KMS-11 (cell line): ENCODE data around the gene CCDC33.

Experiments used
- H2AFZ ChIP-seq: fragments of 200-600 bp; sonication (generic); 2 replicates; pipeline ENCODE4 v1.6.1; 2016; ENCODE audit warnings: antibody characterized with exemption, mixed run types, low read depth
- H3K27ac ChIP-seq: fragments of 200-600 bp; sonication (generic); 2 replicates; pipeline ENCODE4 v1.6.1; 2016; ENCODE audit warnings: mild to moderate bottlenecking, mixed run types
- H3K27me3 ChIP-seq: fragments of 200-600 bp; sonication (generic); 2 replicates; pipeline ENCODE4 v1.6.1; 2017; ENCODE audit warnings: mild to moderate bottlenecking, low read depth, mixed run types, moderate library complexity; ENCODE audit not compliant: insufficient read depth
- H3K36me3 ChIP-seq: fragments of 200-600 bp; sonication (generic); 2 replicates; pipeline ENCODE4 v1.6.1; 2017; ENCODE audit warnings: mild to moderate bottlenecking, mixed run types; ENCODE audit not compliant: insufficient read depth
- H3K4me1 ChIP-seq: fragments of 200-600 bp; sonication (generic); 2 replicates; pipeline ENCODE4 v1.6.1; 2016; ENCODE audit warnings: mild to moderate bottlenecking, low read depth, mixed run types; ENCODE audit not compliant: poor library complexity, severe bottlenecking
- H3K4me2 ChIP-seq: fragments of 200-600 bp; sonication (generic); 2 replicates; pipeline ENCODE4 v1.7.0; 2016; ENCODE audit warnings: mild to moderate bottlenecking, mixed run types
- H3K4me3 ChIP-seq: fragments of 200-600 bp; sonication (generic); IDR thresholded peaks from 2 replicates; pipeline ENCODE4 v1.6.1; 2017; ENCODE audit warnings: low read depth, low read length, mixed read lengths; ENCODE audit not compliant: insufficient read depth
- H3K79me2 ChIP-seq: fragments of 200-600 bp; sonication (generic); 2 replicates; pipeline ENCODE4 v1.6.1; 2016; ENCODE audit warnings: low read depth, mixed run types; ENCODE audit not compliant: insufficient read depth
- H3K9ac ChIP-seq: fragments of 200-600 bp; sonication (generic); 2 replicates; pipeline ENCODE4 v1.6.1; 2016; ENCODE audit warnings: mild to moderate bottlenecking, mixed run types
- H4K20me1 ChIP-seq: fragments of 200-600 bp; sonication (generic); 2 replicates; pipeline ENCODE4 v1.6.1; 2016; ENCODE audit warnings: mild to moderate bottlenecking, mixed run types; ENCODE audit not compliant: insufficient read depth
- TF ChIP-seq, protein P1 (sequence below): fragments of 200-600 bp; sonication (generic); conservative IDR thresholded peaks from 2 replicates; pipeline ENCODE4 v1.6.1; 2017; ENCODE audit warnings: low read depth, mild to moderate bottlenecking, antibody characterized with exemption, low read length, moderate library complexity, mixed read lengths

CCDC33 gene

DNA sequence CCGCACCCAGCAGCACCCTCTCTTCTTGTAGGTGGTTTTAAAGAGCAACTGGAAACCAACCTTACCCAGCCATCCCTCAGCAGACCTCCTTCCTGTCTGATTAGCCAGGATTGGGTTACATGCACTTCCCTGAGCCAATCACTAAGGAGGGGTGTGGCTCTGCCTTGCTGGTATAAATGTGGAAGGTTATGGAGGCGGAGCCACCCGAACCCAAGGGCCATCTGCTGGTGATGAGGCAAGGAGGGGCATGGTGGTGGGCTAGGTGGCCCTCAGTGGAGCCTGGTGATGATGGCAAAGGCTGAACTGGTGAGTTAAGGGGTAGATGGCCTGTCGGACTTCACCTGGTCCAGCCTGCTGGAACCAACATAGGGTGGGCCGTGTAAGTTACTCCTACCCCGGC is 39.8 kb downstream of the CCDC33 start:
- Histone ChIP-seq H3K27ac (no peak overlapping the region), H3K4me3 (no peak overlapping the region), H3K79me2 (no peaks in the 10 kb centered on the region), H3K27me3 (peaks cover 89% of the 10 kb centered on the region), H3K4me1 (no peaks in the 10 kb centered on the region), H3K4me2 (no peak overlapping the region), H3K36me3 (no peaks in the 10 kb centered on the region), H4K20me1 (no peaks in the 10 kb centered on the region), H2AFZ (no peak overlapping the region), H3K9ac (no peak overlapping the region)
- TF ChIP-seq, protein P1, sequence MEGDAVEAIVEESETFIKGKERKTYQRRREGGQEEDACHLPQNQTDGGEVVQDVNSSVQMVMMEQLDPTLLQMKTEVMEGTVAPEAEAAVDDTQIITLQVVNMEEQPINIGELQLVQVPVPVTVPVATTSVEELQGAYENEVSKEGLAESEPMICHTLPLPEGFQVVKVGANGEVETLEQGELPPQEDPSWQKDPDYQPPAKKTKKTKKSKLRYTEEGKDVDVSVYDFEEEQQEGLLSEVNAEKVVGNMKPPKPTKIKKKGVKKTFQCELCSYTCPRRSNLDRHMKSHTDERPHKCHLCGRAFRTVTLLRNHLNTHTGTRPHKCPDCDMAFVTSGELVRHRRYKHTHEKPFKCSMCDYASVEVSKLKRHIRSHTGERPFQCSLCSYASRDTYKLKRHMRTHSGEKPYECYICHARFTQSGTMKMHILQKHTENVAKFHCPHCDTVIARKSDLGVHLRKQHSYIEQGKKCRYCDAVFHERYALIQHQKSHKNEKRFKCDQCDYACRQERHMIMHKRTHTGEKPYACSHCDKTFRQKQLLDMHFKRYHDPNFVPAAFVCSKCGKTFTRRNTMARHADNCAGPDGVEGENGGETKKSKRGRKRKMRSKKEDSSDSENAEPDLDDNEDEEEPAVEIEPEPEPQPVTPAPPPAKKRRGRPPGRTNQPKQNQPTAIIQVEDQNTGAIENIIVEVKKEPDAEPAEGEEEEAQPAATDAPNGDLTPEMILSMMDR = no peak

DNA sequence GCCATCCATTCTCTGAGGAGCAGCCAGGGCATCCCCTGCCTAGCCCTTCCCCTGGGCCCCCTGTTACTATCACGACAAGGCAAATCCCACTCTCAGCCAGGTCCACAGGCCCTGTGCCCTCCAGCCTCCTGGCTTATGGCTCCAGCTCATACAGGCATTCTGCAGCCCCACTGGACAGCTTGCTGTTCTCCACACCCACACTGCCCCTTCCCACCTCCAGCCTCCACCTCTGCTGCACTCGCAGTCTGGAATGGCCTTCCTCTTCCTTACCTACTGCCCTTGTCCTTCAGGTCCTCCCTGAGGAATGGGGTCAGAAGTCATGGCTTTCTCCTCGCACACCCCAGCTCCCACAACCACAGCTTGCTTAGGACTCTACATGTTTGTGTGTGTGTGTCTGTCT is 40.4 kb downstream of the CCDC33 start:
- Histone ChIP-seq H3K4me1 (no peaks in the 10 kb centered on the region), H3K36me3 (no peaks in the 10 kb centered on the region), H2AFZ (no peak overlapping the region), H3K27ac (no peak overlapping the region), H3K9ac (no peak overlapping the region), H3K4me3 (no peak overlapping the region), H3K27me3 (peaks cover 89% of the 10 kb centered on the region), H3K79me2 (no peaks in the 10 kb centered on the region), H4K20me1 (no peaks in the 10 kb centered on the region), H3K4me2 (no peak overlapping the region)
- TF ChIP-seq, protein P1 = no peak

DNA sequence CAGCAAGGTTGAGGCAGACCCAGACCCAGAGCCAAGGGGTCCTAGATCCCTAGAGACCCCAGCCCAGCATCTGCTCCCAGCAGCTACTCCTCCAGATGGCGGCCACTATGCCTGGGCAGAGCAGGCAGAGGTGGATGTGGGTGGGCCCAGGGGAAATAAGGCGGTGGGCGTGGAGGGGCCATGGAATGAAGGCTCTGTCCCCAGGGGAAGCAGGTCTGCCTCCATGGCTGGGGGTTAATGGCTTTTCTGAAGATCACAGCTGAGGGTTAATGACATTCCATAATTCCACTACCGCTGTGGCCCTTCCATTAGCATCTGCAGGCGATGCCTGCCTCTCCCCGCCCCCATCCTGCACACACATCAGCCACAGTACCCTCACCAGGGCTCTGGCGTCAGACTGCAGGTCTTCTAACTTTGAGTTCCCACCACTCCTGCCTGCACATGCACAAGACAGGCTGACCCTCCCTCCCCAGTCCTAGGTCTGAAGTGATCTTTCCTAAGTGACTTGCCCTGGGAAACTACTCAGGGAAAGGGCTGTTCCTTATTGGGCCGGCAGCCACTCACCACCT is 41.2 kb downstream of the CCDC33 start:
- TF ChIP-seq, protein P1 = no peak
- H2AFZ ChIP-seq = no peak overlapping the region
- H3K9ac ChIP-seq = no peak overlapping the region
- H3K27ac ChIP-seq = no peak overlapping the region
- H3K79me2 ChIP-seq = no peaks in the 10 kb centered on the region
- H3K4me3 ChIP-seq = no peak overlapping the region
- no peak overlapping the region for H3K4me2 ChIP-seq
- H3K4me1 ChIP-seq = no peaks in the 10 kb centered on the region
- no peaks in the 10 kb centered on the region for H3K36me3 ChIP-seq
- no peaks in the 10 kb centered on the region for H4K20me1 ChIP-seq
- H3K27me3 ChIP-seq = peaks cover 91% of the 10 kb centered on the region

DNA sequence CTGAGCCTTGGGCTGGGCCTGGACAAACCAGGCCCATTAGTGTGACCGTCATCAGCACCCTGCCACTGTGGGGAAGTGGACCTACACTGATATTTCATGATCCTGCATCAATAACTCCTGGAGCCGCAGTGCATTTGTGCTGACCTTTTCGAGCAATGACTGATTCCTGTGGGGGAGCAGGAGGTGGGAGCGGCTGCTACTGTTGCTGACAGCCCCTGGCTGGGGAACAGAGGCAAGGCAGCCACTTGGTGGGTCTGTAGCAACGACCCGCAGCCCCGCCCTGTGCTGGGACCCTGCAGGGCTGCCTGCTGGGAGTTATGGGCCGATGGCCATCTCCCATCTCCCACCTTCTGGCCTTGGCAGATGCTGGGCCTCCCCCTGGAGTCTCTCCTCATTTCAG is 42.1 kb downstream of the CCDC33 start:
- H3K9ac ChIP-seq = no peak overlapping the region
- no peaks in the 10 kb centered on the region for H3K4me1 ChIP-seq
- H4K20me1 ChIP-seq = no peaks in the 10 kb centered on the region
- peaks cover 92% of the 10 kb centered on the region for H3K27me3 ChIP-seq
- TF ChIP-seq, protein P1 = no peak
- no peak overlapping the region for H3K27ac ChIP-seq
- H2AFZ ChIP-seq = no peak overlapping the region
- no peaks in the 10 kb centered on the region for H3K36me3 ChIP-seq
- no peaks in the 10 kb centered on the region for H3K79me2 ChIP-seq
- no peak overlapping the region for H3K4me3 ChIP-seq
- no peak overlapping the region for H3K4me2 ChIP-seq
